Gastroesophageal sphincter (tissue), 3 donors: ENCODE measurements around the gene GORAB.

ENCODE experiments used
- CTCF ChIP-seq, 4 experiments: fragments of 200-600 bp in 2 of 4; fragments of 450-650 bp in 2 of 4; sonication (generic) in 1 of 4; IDR thresholded peaks; one replicate each; pipeline ENCODE4 v1.5.1; 2017 to 2019; ENCODE audit warnings: antibody characterized with exemption in 4 of 4, mild to moderate bottlenecking in 2 of 4, moderate library complexity in 2 of 4
- POLR2A ChIP-seq, 2 donors: fragments of 450-650 bp; IDR thresholded peaks; one replicate each; pipeline ENCODE4 v1.6.1; 2017; ENCODE audit warnings: antibody characterized with exemption in 2 of 2, mild to moderate bottlenecking in 2 of 2, moderate library complexity in 1 of 2

DNA sequence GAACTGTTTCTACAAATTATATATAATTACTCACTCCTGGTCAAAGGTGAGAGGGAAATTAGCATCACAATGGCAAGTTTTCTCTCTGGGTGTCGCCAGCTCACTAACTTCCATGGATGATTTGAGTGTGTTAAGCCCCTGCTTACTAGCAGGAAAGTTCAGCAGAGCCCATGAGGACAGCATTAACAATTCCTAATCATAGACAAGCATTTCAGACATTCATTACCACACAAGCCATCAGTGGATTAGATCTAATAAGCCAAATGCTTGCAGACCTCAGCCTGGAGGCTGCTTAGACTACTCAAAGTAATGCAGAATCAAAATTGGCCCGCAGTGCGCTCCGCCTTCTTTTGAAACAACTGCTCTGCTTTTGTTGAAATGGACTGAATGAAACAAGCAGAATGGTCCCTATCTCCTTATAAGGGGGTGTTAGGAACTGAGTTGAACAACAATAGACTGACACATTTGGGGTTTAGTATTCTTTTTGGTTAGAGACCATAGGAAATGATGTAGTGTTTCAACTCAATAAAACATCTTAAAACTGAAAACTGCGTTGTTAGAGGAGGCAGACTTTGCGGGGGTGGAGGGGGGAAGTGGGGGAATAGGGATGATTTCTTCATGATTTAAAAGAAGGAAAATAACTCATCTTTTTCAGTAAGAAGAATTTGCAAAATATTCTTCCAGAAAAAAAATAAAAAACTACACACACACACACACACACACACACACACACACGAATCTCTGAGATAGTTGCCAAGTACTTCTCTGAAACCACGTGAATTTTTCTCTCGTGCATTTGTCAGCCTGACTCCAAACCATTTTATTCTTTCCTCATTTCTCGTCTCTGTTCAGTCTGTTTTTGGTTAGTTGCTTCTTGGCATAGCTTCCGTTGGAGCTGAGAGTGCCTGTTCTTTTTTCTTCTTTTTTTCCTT, 54.6 kb downstream of the GORAB start:
- no peak for TF ChIP-seq POLR2A (IDR thresholded peaks at IDR 0.05)
- no peak for TF ChIP-seq CTCF (IDR thresholded peaks at IDR 0.05)
